ENCODE measurements around the gene STAT3.

DNA sequence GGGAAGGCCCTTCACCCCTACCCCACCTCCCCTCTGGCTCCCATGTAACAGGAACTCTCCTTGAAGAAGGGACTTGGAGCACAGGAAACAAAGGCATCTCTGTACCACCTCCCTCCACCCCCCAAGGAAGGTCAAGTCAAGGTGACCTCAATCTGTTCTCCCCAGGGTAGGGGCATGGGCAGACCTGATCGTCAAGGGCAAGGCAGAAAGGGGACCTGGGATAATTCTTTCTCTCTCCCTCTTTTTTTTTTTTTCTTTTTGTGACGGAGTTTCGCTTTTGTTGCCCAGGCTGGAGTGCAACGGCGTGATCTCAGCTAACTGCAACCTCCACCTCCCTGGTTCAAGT, 104.2 kb downstream of the STAT3 start:
- no peak for TF ChIP-seq RARB (CRISPR knock-in tag; IDR thresholded peaks at IDR 0.05)
- TF ChIP-seq ZFP3 (CRISPR knock-in tag; IDR thresholded peaks at IDR 0.05) = no peak
- TF ChIP-seq ZNF565 (CRISPR knock-in tag; conservative IDR thresholded peaks at IDR 0.05; ENCODE audit: low read depth) = no peak
- TF ChIP-seq TCF4 (CRISPR knock-in tag; IDR thresholded peaks at IDR 0.05; ENCODE audit: borderline replicate concordance) = no peak
- TF ChIP-seq PATZ1 (CRISPR knock-in tag; IDR thresholded peaks at IDR 0.05; ENCODE audit: borderline replicate concordance) = no peak
- TF ChIP-seq ISL1 (CRISPR knock-in tag; IDR thresholded peaks at IDR 0.05) = no peak
- no peak for TF ChIP-seq ZNF70 (CRISPR knock-in tag; IDR thresholded peaks at IDR 0.05)

All from SK-N-SH treated with all-trans-retinoic acid at 6 μM for 48 hours (cell line).